Measurements from ENCODE around the gene GRM8.

- no peak for TF ChIP-seq CTCF (IDR thresholded peaks at IDR 0.05; ENCODE audit: low read length)
- no peak for TF ChIP-seq EZH2phosphoT487 (IDR thresholded peaks at IDR 0.05; ENCODE audit: low read length)
These were observed 31.0 kb downstream of the GRM8 start for GRCh38 chr7:127221731-127222130.
